Neural cell (in vitro differentiated cells): ENCODE data around the gene AANAT. TPM values are rescaled to one million over a fixed set of nuclear protein-coding genes. Genes with fewer than 3 reads are reported as not detected.

Experiments
- H2AFZ ChIP-seq: fragments of 200-600, 300-800 bp; sonication (generic), shearing (Covaris generic); 2 replicates; pipeline ENCODE4 v1.6.0; 2014; ENCODE audit warnings: low read depth, mild to moderate bottlenecking, antibody characterized with exemption, low read length, moderate library complexity
- H3F3A ChIP-seq: fragments of 200-600 bp; shearing (Covaris generic); 2 replicates; pipeline ENCODE4 v1.6.1; 2016; ENCODE audit warnings: mild to moderate bottlenecking, moderate library complexity, mixed read lengths, antibody characterized with exemption, low read length; ENCODE audit not compliant: insufficient read depth, poor library complexity, severe bottlenecking
- H3K27ac ChIP-seq: fragments of 200-600, 300-800 bp; sonication (generic), shearing (Covaris generic); 2 replicates; pipeline ENCODE4 v1.5.1; 2014; ENCODE audit warnings: mild to moderate bottlenecking, low read length, moderate library complexity
- H3K27me3 ChIP-seq: fragments of 300-800, 200-600 bp; sonication (generic), shearing (Covaris generic); 2 replicates; pipeline ENCODE4 v1.6.0; 2014; ENCODE audit warnings: mild to moderate bottlenecking, low read depth, low read length, moderate library complexity; ENCODE audit not compliant: insufficient read depth
- H3K36me3 ChIP-seq: fragments of 300-800, 200-600 bp; sonication (generic), shearing (Covaris generic); 2 replicates; pipeline ENCODE4 v1.5.1; 2014; ENCODE audit warnings: mild to moderate bottlenecking, antibody characterized with exemption, low read length, moderate library complexity; ENCODE audit not compliant: insufficient read depth
- H3K4me2 ChIP-seq: fragments of 300-800, 200-600 bp; sonication (generic), shearing (Covaris generic); 2 replicates; pipeline ENCODE4 v1.6.0; 2014; ENCODE audit warnings: mild to moderate bottlenecking, low read length
- H3K4me3 ChIP-seq: fragments of 300-800, 200-600 bp; sonication (generic), shearing (Covaris generic); 2 replicates; pipeline ENCODE4 v1.5.1; 2014; ENCODE audit warnings: mild to moderate bottlenecking, low read length, moderate library complexity
- H3K79me2 ChIP-seq: fragments of 200-600 bp; shearing (Covaris generic); replicated peaks from 2 replicates; pipeline ENCODE4 v1.6.0; 2014; ENCODE audit warnings: mild to moderate bottlenecking, low read length, moderate library complexity; ENCODE audit not compliant: insufficient read depth
- H3K9ac ChIP-seq: fragments of 300-800, 200-600 bp; sonication (generic), shearing (Covaris generic); 2 replicates; pipeline ENCODE4 v1.6.1; 2016; ENCODE audit warnings: mild to moderate bottlenecking, low read length, mixed read lengths
- H3K9me2 ChIP-seq: fragments of 200-600 bp; shearing (Covaris generic); 2 replicates; pipeline ENCODE4 v1.6.1; 2016; ENCODE audit warnings: mild to moderate bottlenecking, low read length, mixed read lengths; ENCODE audit not compliant: insufficient read depth
- H3K9me3 ChIP-seq: fragments of 200-600, 300-800 bp; sonication (generic), shearing (Covaris generic); 2 replicates; pipeline ENCODE4 v1.6.1; 2016; ENCODE audit warnings: mild to moderate bottlenecking, mixed run types, low read length, moderate library complexity, mixed read lengths
- H4K20me1 ChIP-seq: fragments of 200-600 bp; shearing (Covaris generic); 2 replicates; pipeline ENCODE4 v1.6.1; 2016; ENCODE audit warnings: mild to moderate bottlenecking, mixed run types; ENCODE audit not compliant: insufficient read depth
- EP300 ChIP-seq: fragments of 450-650 bp; conservative IDR thresholded peaks from 2 replicates; pipeline ENCODE4 v1.6.1; 2014; ENCODE audit warnings: antibody characterized with exemption, mild to moderate bottlenecking, moderate library complexity; ENCODE audit not compliant: poor library complexity, severe bottlenecking
- EZH2 ChIP-seq: fragments of 200-600, 300-800 bp; shearing (Covaris generic), sonication (generic); IDR thresholded peaks from 2 replicates; pipeline ENCODE4 v1.6.1; 2014; ENCODE audit warnings: antibody characterized with exemption, low read length, borderline replicate concordance, mild to moderate bottlenecking; ENCODE audit not compliant: insufficient read depth, poor library complexity, severe bottlenecking
- MXI1 ChIP-seq: fragments of 450-650 bp; conservative IDR thresholded peaks from 2 replicates; pipeline ENCODE4 v1.6.1; 2014; ENCODE audit warnings: antibody characterized with exemption, mild to moderate bottlenecking; ENCODE audit not compliant: poor library complexity, severe bottlenecking
- POLR2AphosphoS5 ChIP-seq: IDR thresholded peaks from 2 replicates; pipeline ENCODE4 v1.6.1; 2012
- RAD21 ChIP-seq: fragments of 450-650 bp; conservative IDR thresholded peaks from 2 replicates; pipeline ENCODE4 v1.6.1; 2014; ENCODE audit warnings: antibody characterized with exemption, mild to moderate bottlenecking, moderate library complexity
- REST ChIP-seq: IDR thresholded peaks from 2 replicates; pipeline ENCODE4 v1.6.1; 2012; ENCODE audit warnings: borderline replicate concordance
- SMC3 ChIP-seq: fragments of 450-650 bp; conservative IDR thresholded peaks from 2 replicates; pipeline ENCODE4 v1.6.1; 2014; ENCODE audit warnings: antibody characterized with exemption, mild to moderate bottlenecking, moderate library complexity; ENCODE audit not compliant: poor library complexity
- TAF1 ChIP-seq: IDR thresholded peaks from 2 replicates; pipeline ENCODE4 v1.6.1; 2012; ENCODE audit warnings: low read depth
- polyA plus RNA-seq: library from polyadenylated mRNA; depleted of rRNA; stranded (reverse); fragments of >200 nt; gene quantifications from 2 replicates; pipeline ENCODE4 v1.2.3, GENCODE V29; 2014
- TF ChIP-seq, protein P1 (sequence below): fragments of 450-650 bp; IDR thresholded peaks from 2 replicates; pipeline ENCODE4 v1.5.1; 2014; ENCODE audit warnings: antibody characterized with exemption, mild to moderate bottlenecking, moderate library complexity; ENCODE audit not compliant: poor library complexity, severe bottlenecking

AANAT gene
- polyA plus RNA-seq, 1 donor from 2014 or later: not detected

GRCh38 chr17:76435751-76436150 lies 31.7 kb upstream of the AANAT start:
- H3K9ac ChIP-seq: no peak overlapping the region
- H3K27ac ChIP-seq: no peak overlapping the region
- no peaks in the 10 kb centered on the region for H3K36me3 ChIP-seq

GRCh38 chr17:76437467-76438402 lies 29.7 kb upstream of the AANAT start:
- TF ChIP-seq EZH2 (no peak), EP300 (no peak), MXI1 (no peak), SMC3 (no peak), POLR2AphosphoS5 (no peak)
- Histone ChIP-seq H3K9me3 (no peaks in the 10 kb centered on the region), H3K79me2 (peaks cover 76% of the 10 kb centered on the region)

More at GRCh38 chr17:76435751-76436150, 31.7 kb upstream of the AANAT start:
- no peak overlapping the region for H2AFZ ChIP-seq
- H3K27me3 ChIP-seq: no peaks in the 10 kb centered on the region
- no peaks in the 10 kb centered on the region for H4K20me1 ChIP-seq
- TF ChIP-seq EP300 (no peak), REST (no peak), RAD21 (no peak), POLR2AphosphoS5 (no peak), MXI1 (no peak), EZH2 (no peak), SMC3 (no peak), TAF1 (no peak)
- TF ChIP-seq, protein P1, sequence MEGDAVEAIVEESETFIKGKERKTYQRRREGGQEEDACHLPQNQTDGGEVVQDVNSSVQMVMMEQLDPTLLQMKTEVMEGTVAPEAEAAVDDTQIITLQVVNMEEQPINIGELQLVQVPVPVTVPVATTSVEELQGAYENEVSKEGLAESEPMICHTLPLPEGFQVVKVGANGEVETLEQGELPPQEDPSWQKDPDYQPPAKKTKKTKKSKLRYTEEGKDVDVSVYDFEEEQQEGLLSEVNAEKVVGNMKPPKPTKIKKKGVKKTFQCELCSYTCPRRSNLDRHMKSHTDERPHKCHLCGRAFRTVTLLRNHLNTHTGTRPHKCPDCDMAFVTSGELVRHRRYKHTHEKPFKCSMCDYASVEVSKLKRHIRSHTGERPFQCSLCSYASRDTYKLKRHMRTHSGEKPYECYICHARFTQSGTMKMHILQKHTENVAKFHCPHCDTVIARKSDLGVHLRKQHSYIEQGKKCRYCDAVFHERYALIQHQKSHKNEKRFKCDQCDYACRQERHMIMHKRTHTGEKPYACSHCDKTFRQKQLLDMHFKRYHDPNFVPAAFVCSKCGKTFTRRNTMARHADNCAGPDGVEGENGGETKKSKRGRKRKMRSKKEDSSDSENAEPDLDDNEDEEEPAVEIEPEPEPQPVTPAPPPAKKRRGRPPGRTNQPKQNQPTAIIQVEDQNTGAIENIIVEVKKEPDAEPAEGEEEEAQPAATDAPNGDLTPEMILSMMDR: no peak
- H3K4me2 ChIP-seq: no peak overlapping the region
- peaks cover 76% of the 10 kb centered on the region for H3K79me2 ChIP-seq
- H3K4me3 ChIP-seq: no peak overlapping the region
- no peaks in the 10 kb centered on the region for H3F3A ChIP-seq
- no peaks in the 10 kb centered on the region for H3K9me3 ChIP-seq
- H3K9me2 ChIP-seq: no peaks in the 10 kb centered on the region

More at GRCh38 chr17:76437467-76438402, 29.7 kb upstream of the AANAT start:
- H3K4me2 ChIP-seq: no peak overlapping the region
- H2AFZ ChIP-seq: no peak overlapping the region
- H3F3A ChIP-seq: no peaks in the 10 kb centered on the region
- H3K27ac ChIP-seq: no peak overlapping the region
- no peaks in the 10 kb centered on the region for H3K36me3 ChIP-seq
- H3K27me3 ChIP-seq: no peaks in the 10 kb centered on the region
- no peaks in the 10 kb centered on the region for H4K20me1 ChIP-seq
- no peaks in the 10 kb centered on the region for H3K9me2 ChIP-seq
- no peak overlapping the region for H3K9ac ChIP-seq
- H3K4me3 ChIP-seq: no peak overlapping the region
